Activated T-helper 1 cell treated with Interleukin-2 at 50 U/mL for 16 hours (primary cell): ENCODE results near the gene KLHDC7B.
"Not testable (repeated sequence)": the region's sequence is repeated elsewhere in the genome, so short reads cannot be mapped to it uniquely, and the experiment has no call there.

Experiments
- DNase-seq: peaks from one replicate; pipeline ENCODE4 v3.0.0-alpha.2; 2020; ENCODE audit warnings: low read depth

Gene KLHDC7B

GRCh38 chr22:50529897-50530579 lies 15.7 kb upstream of the KLHDC7B start, which contains the start of gene TYMP:
Gene TYMP, minus strand, starts transcription at chr22:50530012. Its CDS starts 303 bp downstream, at chr22:50529709.
- peak; percentile 55 for DNase-seq

- no peak for DNase-seq
Measured at GRCh38 chr22:50530580-50530876, 15.2 kb upstream of the KLHDC7B start.

- DNase-seq: peak; percentile 56
Measured at GRCh38 chr22:50530877-50531545, 14.7 kb upstream of the KLHDC7B start.

GRCh38 chr22:50531546-50531961 lies 14.1 kb upstream of the KLHDC7B start:
- DNase-seq: no peak

GRCh38 chr22:50531962-50532674 lies 13.6 kb upstream of the KLHDC7B start:
- no peak for DNase-seq

GRCh38 chr22:50532824-50533796 lies 12.6 kb upstream of the KLHDC7B start:
- no peak for DNase-seq

DNA sequence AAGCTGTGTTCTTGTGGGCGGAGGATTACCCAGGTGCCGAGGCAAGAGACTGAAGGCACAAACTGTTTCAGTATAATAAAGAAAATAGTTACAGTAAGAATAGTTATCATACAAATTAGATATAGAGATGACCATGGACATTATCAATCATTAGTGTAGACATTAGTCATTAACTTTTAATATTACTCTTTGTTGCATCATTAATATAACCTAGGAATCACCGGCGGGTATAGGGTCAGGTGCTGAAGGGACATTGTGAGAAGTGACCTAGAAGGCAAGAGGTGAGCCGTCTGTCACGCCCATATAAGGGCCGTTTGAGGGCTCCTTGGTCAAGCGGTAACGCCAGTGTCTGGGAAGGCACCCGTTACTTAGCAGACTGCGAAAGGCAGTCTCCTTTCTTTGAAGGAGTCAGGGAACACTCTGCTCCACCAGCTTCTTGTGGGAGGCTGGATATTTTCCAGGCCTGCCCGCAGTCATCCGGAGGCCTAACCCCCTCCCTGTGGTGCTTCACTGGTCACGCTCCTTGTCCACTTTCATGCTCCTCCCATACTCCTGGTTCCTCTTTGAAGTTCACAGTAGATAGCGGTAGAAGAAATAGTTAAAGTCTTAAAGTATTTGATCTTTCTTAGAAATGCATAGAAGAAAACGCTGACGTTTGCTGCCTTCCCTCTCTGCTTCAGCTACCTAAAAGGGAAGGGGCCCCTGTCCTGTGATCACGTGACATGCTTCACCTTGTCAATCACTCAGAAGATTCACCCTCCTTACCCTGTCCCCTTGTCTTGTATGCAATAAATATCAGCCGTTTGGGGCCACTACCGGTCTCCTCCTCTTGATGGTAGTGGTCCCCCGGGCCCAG lies 11.6 kb upstream of the KLHDC7B start:
- DNase-seq: not testable (repeated sequence)

DNA sequence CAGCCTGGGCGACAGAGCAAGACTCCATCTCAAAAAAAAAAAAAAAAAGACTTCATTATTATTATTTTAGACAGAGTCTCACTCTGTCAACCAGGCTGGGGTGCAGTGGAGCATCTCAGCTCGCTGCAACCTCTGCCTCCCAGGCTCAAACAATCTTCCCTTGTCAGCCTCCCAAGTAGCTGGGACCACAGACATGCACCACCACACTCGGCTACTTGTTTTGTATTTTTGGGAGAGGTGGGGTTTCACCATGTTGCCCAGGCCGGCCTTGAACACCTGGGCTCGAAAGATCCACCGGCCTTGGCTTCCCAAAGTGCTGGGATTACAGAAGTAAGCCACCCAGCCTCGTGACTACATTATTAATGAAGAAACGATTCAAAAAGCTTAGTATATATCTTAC lies 10.6 kb upstream of the KLHDC7B start:
- DNase-seq: no peak

DNA sequence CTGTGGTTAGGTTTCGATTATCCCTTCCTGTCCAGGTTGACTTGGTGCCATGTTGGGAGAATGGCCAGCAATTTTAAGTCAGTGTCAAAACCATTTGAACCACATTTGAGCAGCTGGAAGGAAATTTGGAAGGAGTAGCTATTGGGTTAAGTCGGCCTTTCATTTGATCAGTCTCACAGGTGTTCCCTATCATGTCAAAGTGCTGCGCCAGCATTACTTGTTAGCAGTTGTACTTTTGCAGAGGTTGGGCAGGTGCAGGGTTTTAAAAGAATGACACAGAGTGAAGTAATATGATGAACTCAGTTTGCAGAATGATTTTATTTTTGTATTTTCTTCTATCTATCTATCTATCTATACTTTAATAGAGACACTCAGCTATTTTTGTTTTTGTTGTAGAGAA lies 9.5 kb upstream of the KLHDC7B start:
- DNase-seq: no peak

DNA sequence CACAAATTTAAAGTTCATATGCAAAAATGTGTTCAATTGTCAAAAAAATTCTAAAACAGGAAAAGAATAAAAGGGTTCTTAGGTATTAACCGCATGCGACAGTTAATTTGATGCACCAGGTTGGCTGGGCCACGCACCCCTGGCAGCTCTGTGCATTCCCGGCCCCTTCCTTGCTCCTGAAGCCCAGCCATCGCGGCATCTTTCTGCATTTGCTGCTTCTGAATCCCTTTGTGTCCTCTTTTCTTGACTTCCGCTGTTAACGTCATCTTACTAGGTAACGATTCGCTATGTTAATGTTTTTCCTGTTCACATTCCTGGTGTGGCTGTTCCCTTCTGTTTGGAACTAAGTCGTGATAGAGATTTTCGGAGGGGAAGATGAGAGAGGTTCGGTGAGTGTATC lies 7.9 kb upstream of the KLHDC7B start:
- no peak for DNase-seq

- no peak for DNase-seq
Measured at GRCh38 chr22:50540381-50540780, 5.3 kb upstream of the KLHDC7B start.

DNA sequence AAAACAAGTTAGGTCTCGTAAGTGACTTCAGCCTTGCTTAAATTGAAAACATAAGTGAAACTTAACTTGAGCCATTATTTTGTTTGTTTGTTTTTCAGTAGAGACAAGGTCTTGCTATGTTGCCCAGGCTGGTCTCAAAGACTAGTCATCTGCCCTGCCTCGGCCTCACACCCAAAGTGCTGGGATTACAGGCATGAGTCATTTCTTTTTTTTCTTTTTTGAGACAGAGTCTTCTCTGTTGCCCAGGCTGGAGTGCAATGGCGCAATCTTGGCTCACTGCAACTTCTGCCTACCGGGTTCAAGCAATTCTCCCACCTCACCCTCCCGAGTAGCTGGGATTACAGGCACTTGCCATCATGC lies 4.1 kb upstream of the KLHDC7B start:
- DNase-seq: not testable (repeated sequence)

- no peak for DNase-seq
Measured at GRCh38 chr22:50542416-50542927, 3.2 kb upstream of the KLHDC7B start.

DNA sequence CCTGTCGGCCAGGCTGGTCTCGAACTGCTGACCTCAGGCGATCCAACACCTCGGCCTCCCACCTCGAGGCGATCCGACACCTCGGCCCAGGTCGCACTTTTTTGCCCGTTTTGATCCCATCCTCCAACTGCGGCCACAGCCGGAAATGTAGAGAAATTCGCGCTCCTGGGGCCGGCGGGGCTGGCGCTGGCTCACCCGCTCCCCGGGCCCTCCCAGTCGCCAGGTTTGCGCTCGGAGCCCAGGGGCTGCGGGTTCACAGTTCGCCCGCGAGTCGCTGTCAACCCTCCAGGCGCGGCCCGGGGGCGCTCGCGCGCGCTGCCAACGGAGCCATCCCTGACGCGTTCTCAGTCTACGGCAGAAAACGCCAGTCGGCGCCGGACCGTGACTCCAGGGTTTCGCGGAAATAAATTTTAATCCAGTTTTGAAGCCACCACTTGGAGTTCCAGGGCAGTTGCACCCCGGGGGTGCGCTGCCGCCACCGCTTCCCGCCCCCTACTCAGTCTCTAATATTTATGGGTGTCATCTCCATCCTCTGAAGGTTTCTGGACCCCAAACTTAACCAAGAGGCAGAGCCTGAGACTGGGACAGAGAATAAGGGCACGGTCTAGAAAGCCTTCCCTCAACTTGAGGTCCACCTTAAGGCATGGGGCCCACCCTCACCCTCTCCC lies 1.5 kb upstream of the KLHDC7B start:
- peak; percentile 72 for DNase-seq

- DNase-seq: no peak
Measured at GRCh38 chr22:50544746-50545253, 899 bp upstream of the KLHDC7B start.

- no peak for DNase-seq
Measured at GRCh38 chr22:50546326-50547262, 895 bp downstream of the KLHDC7B start.

- DNase-seq: no peak
Measured at GRCh38 chr22:50547263-50547985, 1.7 kb downstream of the KLHDC7B start.
